HEK293 (cell line): ENCODE data around the gene UGT1A3.

Source experiments
- CTCF ChIA-PET: fragments of 350-600 bp; formaldehyde crosslinking; extraction: SDS; loops from one replicate; lab custom pipeline; 2021; ENCODE audit warnings: antibody characterized with exemption; lab: Yijun Ruan, JAX
- POLR2A ChIA-PET: fragments of 300-600 bp; formaldehyde crosslinking; extraction: SDS; loops from one replicate; lab custom pipeline; 2020; ENCODE audit warnings: antibody characterized with exemption, inconsistent platforms; lab: Yijun Ruan, JAX
- H3K27ac ChIP-seq: fragments of 200-500 bp; sonication (Bioruptor generic); 2 replicates; pipeline ENCODE4 v1.5.1; 2014; ENCODE audit warnings: low read depth, low read length, control low read depth, inconsistent platforms; ENCODE audit errors: extremely low read depth
- H3K36me3 ChIP-seq, 2 experiments: fragments of 200-500 bp in 1 of 2; sonication (Bioruptor generic) in 1 of 2; 1 replicate in 1 of 2; 2 replicates in 1 of 2; pipeline ENCODE4 v1.5.1; 2014 to 2017; ENCODE audit warnings: inconsistent platforms in 2 of 2, low read length in 2 of 2; ENCODE audit not compliant: control insufficient read depth in 2 of 2, insufficient read depth in 1 of 2
- H3K4me1 ChIP-seq: fragments of 200-500 bp; sonication (Bioruptor generic); 2 replicates; pipeline ENCODE4 v1.5.1; 2014; ENCODE audit warnings: mild to moderate bottlenecking, low read length, inconsistent platforms; ENCODE audit not compliant: control insufficient read depth, insufficient read depth
- H3K4me3 ChIP-seq: 2 replicates; pipeline ENCODE4 v1.5.1; 2011; ENCODE audit warnings: low read depth, mild to moderate bottlenecking, control low read depth, low read length, moderate library complexity
- H3K9me3 ChIP-seq: fragments of 200-500 bp; sonication (Bioruptor generic); 2 replicates; pipeline ENCODE4 v1.5.1; 2014; ENCODE audit warnings: low read depth, low read length, inconsistent platforms; ENCODE audit not compliant: control insufficient read depth, insufficient read depth
- BCL11B ChIP-seq: fragments of 450-650 bp; formaldehyde crosslinking; IDR thresholded peaks from 2 replicates; pipeline ENCODE4 v1.5.1; 2016; ENCODE audit warnings: low read depth, missing biosample characterization, missing genetic modification characterization
- GLI2 ChIP-seq: fragments of 450-650 bp; formaldehyde crosslinking; IDR thresholded peaks from 2 replicates; pipeline ENCODE4; 2017; ENCODE audit warnings: missing biosample characterization, missing genetic modification characterization, low read depth, borderline replicate concordance
- IKZF3 ChIP-seq: fragments of 450-650 bp; IDR thresholded peaks from 2 replicates; pipeline ENCODE4 v1.5.0; 2018; ENCODE audit warnings: missing biosample characterization, mild to moderate bottlenecking, missing genetic modification characterization, moderate library complexity
- KLF7 ChIP-seq: fragments of 450-650 bp; formaldehyde crosslinking; IDR thresholded peaks from 2 replicates; pipeline ENCODE4 v1.5.1; 2016; ENCODE audit warnings: missing biosample characterization, missing genetic modification characterization, borderline replicate concordance
- KLF9 ChIP-seq: fragments of 450-650 bp; formaldehyde crosslinking; IDR thresholded peaks from 2 replicates; pipeline ENCODE4 v1.5.1; 2016; ENCODE audit warnings: missing biosample characterization, missing genetic modification characterization, low read depth
- SP7 ChIP-seq: fragments of 450-650 bp; formaldehyde crosslinking; IDR thresholded peaks from 2 replicates; pipeline ENCODE4 v1.5.1; 2016; ENCODE audit warnings: missing biosample characterization, missing genetic modification characterization
- YY1 ChIP-seq: fragments of 450-650 bp; formaldehyde crosslinking; IDR thresholded peaks from 2 replicates; pipeline ENCODE4 v1.5.1; 2018; ENCODE audit warnings: missing biosample characterization, missing genetic modification characterization
- ZBTB10 ChIP-seq: fragments of 450-650 bp; formaldehyde crosslinking; IDR thresholded peaks from 2 replicates; pipeline ENCODE4 v1.5.1; 2016; ENCODE audit warnings: missing biosample characterization, missing genetic modification characterization
- ZBTB26 ChIP-seq: fragments of 450-650 bp; formaldehyde crosslinking; optimal IDR thresholded peaks from 2 replicates; pipeline ENCODE3; 2016; ENCODE audit warnings: missing biosample characterization, mild to moderate bottlenecking, missing genetic modification characterization
- ZBTB6 ChIP-seq: fragments of 450-650 bp; formaldehyde crosslinking; IDR thresholded peaks from 2 replicates; pipeline ENCODE4 v1.5.1; 2017; ENCODE audit warnings: missing biosample characterization, missing genetic modification characterization
- ZFP37 ChIP-seq: fragments of 450-650 bp; formaldehyde crosslinking; IDR thresholded peaks from 2 replicates; pipeline ENCODE4 v1.5.1; 2016; ENCODE audit warnings: missing biosample characterization, missing genetic modification characterization
- ZFP41 ChIP-seq: fragments of 450-650 bp; formaldehyde crosslinking; IDR thresholded peaks from 2 replicates; pipeline ENCODE4 v1.5.1; 2016; ENCODE audit warnings: missing biosample characterization, missing genetic modification characterization, borderline replicate concordance
- ZNF146 ChIP-seq: fragments of 450-650 bp; formaldehyde crosslinking; IDR thresholded peaks from 2 replicates; pipeline ENCODE4 v1.5.1; 2016; ENCODE audit warnings: missing biosample characterization, missing genetic modification characterization
- ZNF184 ChIP-seq: fragments of 450-650 bp; IDR thresholded peaks from 2 replicates; pipeline ENCODE4 v1.5.1; 2018; ENCODE audit warnings: missing biosample characterization, mild to moderate bottlenecking, missing genetic modification characterization
- ZNF202 ChIP-seq: fragments of 450-650 bp; formaldehyde crosslinking; IDR thresholded peaks from 2 replicates; pipeline ENCODE4 v1.5.1; 2016; ENCODE audit warnings: missing biosample characterization, missing genetic modification characterization, borderline replicate concordance
- ZNF311 ChIP-seq: fragments of 450-650 bp; formaldehyde crosslinking; IDR thresholded peaks from 2 replicates; pipeline ENCODE4 v1.5.1; 2017; ENCODE audit warnings: missing biosample characterization, missing genetic modification characterization, borderline replicate concordance
- ZNF335 ChIP-seq: fragments of 450-650 bp; formaldehyde crosslinking; conservative IDR thresholded peaks from 2 replicates; pipeline ENCODE4 v1.5.1; 2016; ENCODE audit warnings: missing biosample characterization, missing genetic modification characterization
- ZNF341 ChIP-seq: fragments of 450-650 bp; formaldehyde crosslinking; IDR thresholded peaks from 2 replicates; pipeline ENCODE4; 2016; ENCODE audit warnings: low read depth, missing biosample characterization, missing genetic modification characterization
- ZNF391 ChIP-seq: fragments of 450-650 bp; formaldehyde crosslinking; IDR thresholded peaks from 2 replicates; pipeline ENCODE4 v1.5.1; 2016; ENCODE audit warnings: low read depth, missing biosample characterization, missing genetic modification characterization, borderline replicate concordance
- ZNF394 ChIP-seq: fragments of 450-650 bp; formaldehyde crosslinking; IDR thresholded peaks from 2 replicates; pipeline ENCODE4 v1.5.1; 2016; ENCODE audit warnings: missing biosample characterization, missing genetic modification characterization, mild to moderate bottlenecking, moderate library complexity, borderline replicate concordance
- ZNF48 ChIP-seq: fragments of 450-650 bp; formaldehyde crosslinking; IDR thresholded peaks from 2 replicates; pipeline ENCODE4 v1.5.1; 2016; ENCODE audit warnings: missing biosample characterization, missing genetic modification characterization
- ZNF501 ChIP-seq: fragments of 450-650 bp; formaldehyde crosslinking; IDR thresholded peaks from 2 replicates; pipeline ENCODE4 v1.5.1; 2016; ENCODE audit warnings: missing biosample characterization, missing genetic modification characterization
- ZNF514 ChIP-seq: fragments of 450-650 bp; formaldehyde crosslinking; IDR thresholded peaks from 2 replicates; pipeline ENCODE4 v1.5.1; 2016; ENCODE audit warnings: missing biosample characterization, missing genetic modification characterization
- ZNF544 ChIP-seq: fragments of 450-650 bp; formaldehyde crosslinking; IDR thresholded peaks from 2 replicates; pipeline ENCODE4 v1.5.0; 2017; ENCODE audit warnings: missing biosample characterization, missing genetic modification characterization
- ZNF558 ChIP-seq: fragments of 450-650 bp; formaldehyde crosslinking; IDR thresholded peaks from 2 replicates; pipeline ENCODE4 v1.5.1; 2016; ENCODE audit warnings: missing biosample characterization, missing genetic modification characterization
- ZNF654 ChIP-seq: fragments of 450-650 bp; formaldehyde crosslinking; IDR thresholded peaks from 2 replicates; pipeline ENCODE4 v1.5.1; 2016; ENCODE audit warnings: low read depth, missing biosample characterization, missing genetic modification characterization
- ZSCAN30 ChIP-seq: fragments of 450-650 bp; IDR thresholded peaks from 2 replicates; pipeline ENCODE4 v1.5.1; 2018; ENCODE audit warnings: missing biosample characterization, mild to moderate bottlenecking, missing genetic modification characterization, moderate library complexity

Gene UGT1A3

GRCh38 chr2:233775414-233775813, 46.6 kb downstream of the UGT1A3 start:
- POLR2A ChIA-PET = no interaction called here
- Histone ChIP-seq H3K36me3 (no peaks in the 10 kb centered on the region), H3K27ac (no peak overlapping the region), H3K4me3 (no peak overlapping the region), H3K4me1 (no peaks in the 10 kb centered on the region), H3K9me3 (no peaks in the 10 kb centered on the region)
- no peak for TF ChIP-seq KLF9 (tag by site-specific recombination)
- no peak for TF ChIP-seq BCL11B
- no peak for TF ChIP-seq ZNF341 (tag by site-specific recombination)
- CTCF ChIA-PET = interaction anchor here (0.8 to 1.0 kb wide), 2 partner anchors 12 to 82 kb away, joined by 4 read pairs; no protein-coding TSS in a partner anchor

GRCh38 chr2:233778030-233778429, 49.2 kb downstream of the UGT1A3 start, which contains the start of gene MROH2A:
Gene MROH2A (plus strand): TSS chr2:233778330. CDS start chr2:233779359, 1,029 bp downstream.
- no peaks in the 10 kb centered on the region for H3K9me3 ChIP-seq
- ChIA-PET CTCF (interaction anchor here (0.7 kb wide), 1 partner anchor 153 kb away, joined by 3 read pairs; no protein-coding TSS in a partner anchor), POLR2A (no interaction called here)
- no peaks in the 10 kb centered on the region for H3K36me3 ChIP-seq
- H3K4me1 ChIP-seq = no peaks in the 10 kb centered on the region
- no peak within 1 kb of the TSS for H3K27ac ChIP-seq
- TF ChIP-seq ZNF394 (tag by site-specific recombination) = no peak
- no peak for TF ChIP-seq KLF7 (tag by site-specific recombination)
- TF ChIP-seq ZBTB10 = no peak
- TF ChIP-seq IKZF3 (tag by site-specific recombination) = no peak
- no peak for TF ChIP-seq ZNF184 (tag by site-specific recombination)
- no peak for TF ChIP-seq ZFP41 (tag by site-specific recombination)
- TF ChIP-seq ZSCAN30 = no peak
- TF ChIP-seq ZNF391 (tag by site-specific recombination) = no peak
- TF ChIP-seq ZBTB6 (tag by site-specific recombination) = no peak
- no peak for TF ChIP-seq ZNF514 (tag by site-specific recombination)
- no peak for TF ChIP-seq YY1 (tag by site-specific recombination)
- TF ChIP-seq ZNF501 (tag by site-specific recombination) = no peak
- TF ChIP-seq ZNF654 (tag by site-specific recombination) = no peak
- no peak for TF ChIP-seq ZBTB26 (tag by site-specific recombination)
- no peak within 1 kb of the TSS for H3K4me3 ChIP-seq

- POLR2A ChIA-PET = no interaction called here
- no peaks in the 10 kb centered on the region for H3K9me3 ChIP-seq
- TF ChIP-seq SP7 (tag by site-specific recombination) (no peak), ZNF558 (tag by site-specific recombination) (no peak), ZNF335 (tag by site-specific recombination) (no peak), GLI2 (tag by site-specific recombination) (no peak), ZNF202 (tag by site-specific recombination) (no peak), ZNF311 (no peak), ZNF48 (tag by site-specific recombination) (no peak), ZNF544 (no peak), ZNF146 (no peak), IKZF3 (tag by site-specific recombination) (no peak), ZFP37 (tag by site-specific recombination) (no peak)
- H3K4me1 ChIP-seq = no peaks in the 10 kb centered on the region
- no peaks in the 10 kb centered on the region for H3K36me3 ChIP-seq
- CTCF ChIA-PET = interaction anchor here (1.6 kb wide), 1 partner anchor 68 kb away, joined by 3 read pairs; no protein-coding TSS in a partner anchor
- H3K4me3 ChIP-seq = no peak overlapping the region
- no peak overlapping the region for H3K27ac ChIP-seq
Measured at GRCh38 chr2:233779722-233780121, 50.9 kb downstream of the UGT1A3 start.
